Smooth muscle cell (in vitro differentiated cells): ENCODE measurements around the gene CDH6. TPM values are rescaled to one million over a fixed set of nuclear protein-coding genes. Genes with fewer than 3 reads are reported as not detected.

Source experiments
- DNase-seq: peaks from one replicate; lab custom pipeline; 2025; ENCODE audit not compliant: unreplicated experiment; lab: John Stamatoyannopoulos, UW
- H2AFZ ChIP-seq: fragments of 200-600 bp; sonication (generic); 2 replicates; pipeline ENCODE4 v1.6.0; 2016; ENCODE audit warnings: antibody characterized with exemption, low read depth, mild to moderate bottlenecking
- H3F3A ChIP-seq: fragments of 200-600 bp; sonication (generic); 2 replicates; pipeline ENCODE4 v1.6.0; 2017; ENCODE audit warnings: antibody characterized with exemption, low read depth
- H3K27ac ChIP-seq: fragments of 200-600 bp; sonication (generic); 2 replicates; pipeline ENCODE4 v1.5.1; 2016; ENCODE audit warnings: low read depth, mild to moderate bottlenecking
- H3K27me3 ChIP-seq: fragments of 200-600 bp; sonication (generic); 2 replicates; pipeline ENCODE4 v1.6.1; 2016; ENCODE audit warnings: low read depth, mild to moderate bottlenecking
- H3K36me3 ChIP-seq: fragments of 200-600 bp; sonication (generic); 2 replicates; pipeline ENCODE4 v1.5.1; 2016; ENCODE audit warnings: low read depth
- H3K4me1 ChIP-seq: fragments of 200-600 bp; sonication (generic); 2 replicates; pipeline ENCODE4 v1.5.1; 2016; ENCODE audit warnings: low read depth
- H3K4me2 ChIP-seq: fragments of 200-600 bp; sonication (generic); 2 replicates; pipeline ENCODE4 v1.6.0; 2016; ENCODE audit warnings: mild to moderate bottlenecking
- H3K4me3 ChIP-seq: fragments of 200-600 bp; sonication (generic); 2 replicates; pipeline ENCODE4 v1.5.1; 2016; ENCODE audit warnings: mild to moderate bottlenecking
- H3K79me2 ChIP-seq: fragments of 200-600 bp; sonication (generic); 2 replicates; pipeline ENCODE4 v1.6.0; 2016; ENCODE audit warnings: low read depth, mild to moderate bottlenecking
- H3K9ac ChIP-seq: fragments of 200-600 bp; sonication (generic); 2 replicates; pipeline ENCODE4 v1.6.0; 2016; ENCODE audit warnings: low read depth
- H3K9me3 ChIP-seq: fragments of 200-600 bp; sonication (generic); replicated peaks from 2 replicates; pipeline ENCODE4 v1.5.1; 2016; ENCODE audit warnings: low read depth
- H4K20me1 ChIP-seq: fragments of 200-600 bp; sonication (generic); 2 replicates; pipeline ENCODE4 v1.6.0; 2016; ENCODE audit warnings: low read depth
- WGBS: methylation state at CpG from one replicate; pipeline ENCODE4 v1.1.7; 2016; ENCODE audit warnings: low lambda C conversion rate; 5-methylcytosine and 5-hydroxymethylcytosine counted together
- polyA plus RNA-seq: library from polyadenylated mRNA; unstranded; fragments of >200 nt; fragmentation: Nextera tagmentation; extraction: Ambion mirVana; gene quantifications from 2 replicates; pipeline ENCODE4 v1.2.1, GENCODE V29; 2016
- total RNA-seq: library from RNA; depleted of rRNA; stranded (reverse); fragments of >200 nt; gene quantifications from 2 replicates; pipeline ENCODE4 v1.2.3, GENCODE V29; 2014
- TF ChIP-seq, protein P1 (sequence below): fragments of 200-600 bp; sonication (generic); IDR thresholded peaks from 2 replicates; pipeline ENCODE4 v1.5.1; 2017; ENCODE audit warnings: borderline replicate concordance, mild to moderate bottlenecking, antibody characterized with exemption; ENCODE audit not compliant: insufficient read depth, poor library complexity, severe bottlenecking

Gene CDH6
- total and polyA plus RNA-seq, 2 experiments from 2014 or later: 1.5 to 5.9 TPM

DNA sequence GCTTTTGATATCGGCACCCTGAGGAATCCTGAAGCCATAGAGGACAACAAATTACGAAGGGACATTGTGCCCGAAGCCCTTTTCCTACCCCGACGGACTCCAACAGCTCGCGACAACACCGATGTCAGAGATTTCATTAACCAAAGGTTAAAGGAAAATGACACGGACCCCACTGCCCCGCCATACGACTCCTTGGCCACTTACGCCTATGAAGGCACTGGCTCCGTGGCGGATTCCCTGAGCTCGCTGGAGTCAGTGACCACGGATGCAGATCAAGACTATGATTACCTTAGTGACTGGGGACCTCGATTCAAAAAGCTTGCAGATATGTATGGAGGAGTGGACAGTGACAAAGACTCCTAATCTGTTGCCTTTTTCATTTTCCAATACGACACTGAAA, 129.5 kb downstream of the CDH6 start:
- no peaks in the 10 kb centered on the region for H3K79me2 ChIP-seq
- H3K36me3 ChIP-seq: no peaks in the 10 kb centered on the region
- TF ChIP-seq, protein P1, sequence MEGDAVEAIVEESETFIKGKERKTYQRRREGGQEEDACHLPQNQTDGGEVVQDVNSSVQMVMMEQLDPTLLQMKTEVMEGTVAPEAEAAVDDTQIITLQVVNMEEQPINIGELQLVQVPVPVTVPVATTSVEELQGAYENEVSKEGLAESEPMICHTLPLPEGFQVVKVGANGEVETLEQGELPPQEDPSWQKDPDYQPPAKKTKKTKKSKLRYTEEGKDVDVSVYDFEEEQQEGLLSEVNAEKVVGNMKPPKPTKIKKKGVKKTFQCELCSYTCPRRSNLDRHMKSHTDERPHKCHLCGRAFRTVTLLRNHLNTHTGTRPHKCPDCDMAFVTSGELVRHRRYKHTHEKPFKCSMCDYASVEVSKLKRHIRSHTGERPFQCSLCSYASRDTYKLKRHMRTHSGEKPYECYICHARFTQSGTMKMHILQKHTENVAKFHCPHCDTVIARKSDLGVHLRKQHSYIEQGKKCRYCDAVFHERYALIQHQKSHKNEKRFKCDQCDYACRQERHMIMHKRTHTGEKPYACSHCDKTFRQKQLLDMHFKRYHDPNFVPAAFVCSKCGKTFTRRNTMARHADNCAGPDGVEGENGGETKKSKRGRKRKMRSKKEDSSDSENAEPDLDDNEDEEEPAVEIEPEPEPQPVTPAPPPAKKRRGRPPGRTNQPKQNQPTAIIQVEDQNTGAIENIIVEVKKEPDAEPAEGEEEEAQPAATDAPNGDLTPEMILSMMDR: no peak
- 92% methylated on average over 18 of the region's 18 CpGs for WGBS
- no peak overlapping the region for H3K4me2 ChIP-seq
- no peak overlapping the region for H3K27ac ChIP-seq
- no peaks in the 10 kb centered on the region for H3K9me3 ChIP-seq
- no peaks in the 10 kb centered on the region for H3F3A ChIP-seq
- peaks cover 5% of the 10 kb centered on the region for H3K4me1 ChIP-seq
- H3K4me3 ChIP-seq: no peak overlapping the region
- no peak overlapping the region for H2AFZ ChIP-seq
- no peaks in the 10 kb centered on the region for H3K27me3 ChIP-seq
- H3K9ac ChIP-seq: no peak overlapping the region
- no peaks in the 10 kb centered on the region for H4K20me1 ChIP-seq
- DNase-seq: no peak

DNA sequence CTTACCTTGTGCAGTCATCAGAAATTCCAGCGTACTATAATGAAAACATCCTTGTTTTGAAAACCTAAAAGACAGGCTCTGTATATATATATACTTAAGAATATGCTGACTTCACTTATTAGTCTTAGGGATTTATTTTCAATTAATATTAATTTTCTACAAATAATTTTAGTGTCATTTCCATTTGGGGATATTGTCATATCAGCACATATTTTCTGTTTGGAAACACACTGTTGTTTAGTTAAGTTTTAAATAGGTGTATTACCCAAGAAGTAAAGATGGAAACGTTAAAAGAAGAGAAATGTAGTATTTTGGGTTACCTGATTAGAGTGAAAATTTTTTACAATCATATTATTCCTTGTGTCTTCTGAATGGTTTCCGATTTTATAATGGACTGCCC, 131.4 kb downstream of the CDH6 start:
- Histone ChIP-seq H3K9me3 (no peaks in the 10 kb centered on the region), H3K4me3 (no peak overlapping the region), H3F3A (no peaks in the 10 kb centered on the region), H3K27me3 (no peaks in the 10 kb centered on the region), H3K4me1 (peaks cover 5% of the 10 kb centered on the region), H3K36me3 (no peaks in the 10 kb centered on the region), H3K27ac (no peak overlapping the region), H3K4me2 (no peak overlapping the region), H3K79me2 (no peaks in the 10 kb centered on the region), H3K9ac (no peak overlapping the region), H2AFZ (no peak overlapping the region), H4K20me1 (no peaks in the 10 kb centered on the region)
- TF ChIP-seq, protein P1: no peak
- DNase-seq: no peak
- 96% methylated on average over 3 of the region's 3 CpGs for WGBS

DNA sequence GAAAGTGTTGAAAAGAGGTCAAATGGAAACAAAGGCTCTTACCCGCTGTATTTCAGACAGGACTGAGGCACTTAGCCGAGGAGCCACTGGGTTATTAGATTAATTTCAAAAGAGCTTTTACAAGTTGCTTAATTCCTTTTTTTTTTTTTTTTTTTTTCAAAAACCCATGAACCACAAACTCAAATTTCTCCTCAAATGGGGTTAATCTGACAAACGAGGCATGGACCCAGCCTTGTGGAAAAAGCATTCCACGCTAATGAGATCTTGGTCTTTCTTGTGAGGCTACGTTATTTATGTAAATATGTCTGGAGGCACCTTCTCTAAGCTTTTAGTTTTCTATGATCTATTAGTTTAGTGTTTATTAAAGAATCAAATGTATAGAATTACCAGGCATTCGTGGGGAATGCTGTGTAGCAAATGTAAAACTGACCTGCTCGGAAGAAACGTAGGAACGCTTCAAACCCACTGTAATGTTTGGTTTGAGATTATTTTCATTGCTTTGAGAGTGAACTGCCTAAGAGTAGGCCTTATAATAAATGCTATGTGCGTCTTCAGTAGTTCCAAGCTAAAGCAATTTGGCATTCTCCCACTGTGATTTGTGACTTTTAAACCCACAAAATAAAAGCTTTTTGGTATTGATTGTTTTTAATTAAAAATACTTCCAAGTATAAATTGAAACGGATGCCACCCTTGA, 134.7 kb downstream of the CDH6 start:
- TF ChIP-seq, protein P1: no peak
- Histone ChIP-seq H3K9ac (no peak overlapping the region), H3K4me2 (no peak overlapping the region), H4K20me1 (no peaks in the 10 kb centered on the region), H3K4me1 (peaks cover 5% of the 10 kb centered on the region), H3K27me3 (no peaks in the 10 kb centered on the region), H3K4me3 (no peak overlapping the region), H3K36me3 (no peaks in the 10 kb centered on the region), H3K27ac (no peak overlapping the region), H3F3A (no peaks in the 10 kb centered on the region), H3K79me2 (no peaks in the 10 kb centered on the region), H2AFZ (no peak overlapping the region), H3K9me3 (no peaks in the 10 kb centered on the region)
- WGBS: 82% methylated on average over 11 of the region's 11 CpGs
- DNase-seq: no peak

DNA sequence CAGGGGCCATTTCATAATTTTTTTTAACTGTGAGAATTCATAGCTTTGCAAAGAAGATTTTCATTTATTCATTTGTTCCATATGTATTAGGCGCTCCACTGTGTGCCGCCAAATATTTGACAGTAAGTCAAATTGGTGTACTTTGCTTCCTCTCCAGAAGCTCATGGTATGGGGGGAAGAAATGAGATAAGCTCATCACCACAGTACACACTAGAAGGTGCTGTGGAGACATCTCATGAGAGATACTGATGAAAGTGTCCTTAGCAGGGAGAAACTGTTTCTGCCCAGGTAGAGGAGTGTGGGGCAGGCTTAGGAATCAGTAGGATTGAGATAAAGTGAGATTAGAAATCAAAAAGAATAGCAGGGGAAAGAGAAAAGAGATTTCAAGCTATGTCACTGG, 136.2 kb downstream of the CDH6 start:
- TF ChIP-seq, protein P1: no peak
- DNase-seq: no peak
- no peak overlapping the region for H3K4me2 ChIP-seq
- no peaks in the 10 kb centered on the region for H3F3A ChIP-seq
- H3K4me3 ChIP-seq: no peak overlapping the region
- H4K20me1 ChIP-seq: no peaks in the 10 kb centered on the region
- no peaks in the 10 kb centered on the region for H3K27me3 ChIP-seq
- no peaks in the 10 kb centered on the region for H3K79me2 ChIP-seq
- peaks cover 16% of the 10 kb centered on the region for H3K4me1 ChIP-seq
- 97% methylated on average over 2 of the region's 2 CpGs for WGBS
- no peak overlapping the region for H3K9ac ChIP-seq
- no peak overlapping the region for H3K27ac ChIP-seq
- no peaks in the 10 kb centered on the region for H3K9me3 ChIP-seq
- H3K36me3 ChIP-seq: no peaks in the 10 kb centered on the region
- no peak overlapping the region for H2AFZ ChIP-seq
